ENCODE measurements around the gene MACROD2. TPM values are rescaled to one million over a fixed set of nuclear protein-coding genes. Genes with fewer than 3 reads are reported as not detected.

Gene MACROD2
- total and polyA plus RNA-seq, 2 donors (not counting 1 experiment from before 2014, with no cell fraction given): 5.3 to 6.7 TPM

- Histone ChIP-seq H3K9me3 (ENCODE audit: control extremely low read depth in 1 of 3, control insufficient read depth in 2 of 3, insufficient read depth in 1 of 3, low read length in 2 of 3) (no peaks in the 10 kb centered on the region), H3K79me2 (ENCODE audit: control insufficient read depth, insufficient read depth, low read length) (no peaks in the 10 kb centered on the region)
- 94% methylated on average over 2 of the region's 3 CpGs for WGBS (ENCODE audit: insufficient coverage)
These were observed 1511.8 kb downstream of the MACROD2 start for GRCh38 chr20:15507151-15507550.

GRCh38 chr20:15511551-15511950, 1516.2 kb downstream of the MACROD2 start:
- ATAC-seq (ENCODE audit: low read depth) (no peak), DNase-seq (no peak)
- Histone ChIP-seq H3K27me3 (replicated peaks in 1 of 4; ENCODE audit: control extremely low read depth in 1 of 4, control insufficient read depth in 3 of 4, insufficient read depth in 4 of 4, low read length in 3 of 4) (no peaks in the 10 kb centered on the region), H3K4me2 (replicated peaks; ENCODE audit: low read depth, low read length, poor library complexity, severe bottlenecking) (no peak overlapping the region), H3K4me1 (ENCODE audit: control insufficient read depth in 2 of 2, insufficient read depth in 2 of 2, low read length in 2 of 2) (no peaks in the 10 kb centered on the region), H4K20me1 (ENCODE audit: control insufficient read depth, insufficient read depth, low read length, poor library complexity, severe bottlenecking) (no peaks in the 10 kb centered on the region), H3K36me3 (replicated peaks in 1 of 2; ENCODE audit: control extremely low read depth in 1 of 2, control insufficient read depth in 1 of 2, extremely low read depth in 1 of 2, insufficient read depth in 2 of 2, low read length in 1 of 2) (no peaks in the 10 kb centered on the region), H3K27ac (ENCODE audit: low read length in 2 of 2) (no peak overlapping the region), H3K79me2 (ENCODE audit: control insufficient read depth, insufficient read depth, low read length) (no peaks in the 10 kb centered on the region), H3K9me3 (ENCODE audit: control extremely low read depth in 1 of 3, control insufficient read depth in 2 of 3, insufficient read depth in 1 of 3, low read length in 2 of 3) (no peaks in the 10 kb centered on the region), H2AFZ (ENCODE audit: insufficient read depth, low read depth, low read length, poor library complexity, severe bottlenecking) (no peak overlapping the region), H3K9ac (ENCODE audit: low read length) (no peak overlapping the region), H3K4me3 (ENCODE audit: control extremely low read depth in 1 of 5, extremely low read depth in 1 of 5, insufficient read depth in 1 of 5, low read depth in 2 of 5, low read length in 4 of 5) (no peak overlapping the region)
- peaks cover 6% of the 10 kb centered on the region for H3K4me1 Mint-ChIP-seq
- WGBS (ENCODE audit: insufficient coverage): no CpG with 5 or more reads among the region's 1 CpG
- ChIA-PET POLR2A (no interaction called here), CTCF (no interaction called here)
- no peaks in the 10 kb centered on the region for H3K9me3 Mint-ChIP-seq (ENCODE audit: insufficient read depth)
- TF ChIP-seq CTCF (IDR thresholded peaks at IDR 0.05) (no peak), EZH2 (IDR thresholded peaks at IDR 0.05; ENCODE audit: borderline replicate concordance, insufficient read depth, low read depth, low read length, poor library complexity, severe bottlenecking) (no peak)
- intact Hi-C loops (cut with micrococcal nuclease): no loop called here
- no peaks in the 10 kb centered on the region for H3K27me3 Mint-ChIP-seq
- no peak overlapping the region for H3K27ac Mint-ChIP-seq
- H3K4me3 Mint-ChIP-seq: no peak overlapping the region

More at GRCh38 chr20:15507151-15507550, 1511.8 kb downstream of the MACROD2 start:
- H3K27me3 ChIP-seq (replicated peaks in 1 of 4; ENCODE audit: control extremely low read depth in 1 of 4, control insufficient read depth in 3 of 4, insufficient read depth in 4 of 4, low read length in 3 of 4): no peaks in the 10 kb centered on the region
- H3K4me1 Mint-ChIP-seq: no peaks in the 10 kb centered on the region
- H3K4me1 ChIP-seq (ENCODE audit: control insufficient read depth in 2 of 2, insufficient read depth in 2 of 2, low read length in 2 of 2): no peaks in the 10 kb centered on the region
- CTCF ChIA-PET: no interaction called here
- DNase-seq (no peak), ATAC-seq (ENCODE audit: low read depth) (no peak)
- intact Hi-C loops (cut with micrococcal nuclease): no loop called here
- POLR2A ChIA-PET: no interaction called here
- H3K4me2 ChIP-seq (replicated peaks; ENCODE audit: low read depth, low read length, poor library complexity, severe bottlenecking): no peak overlapping the region
- no peaks in the 10 kb centered on the region for H3K27me3 Mint-ChIP-seq
- no peak for TF ChIP-seq CTCF (IDR thresholded peaks at IDR 0.05)
- TF ChIP-seq EZH2 (IDR thresholded peaks at IDR 0.05; ENCODE audit: borderline replicate concordance, insufficient read depth, low read depth, low read length, poor library complexity, severe bottlenecking): no peak
- no peaks in the 10 kb centered on the region for H3K36me3 ChIP-seq (replicated peaks in 1 of 2; ENCODE audit: control extremely low read depth in 1 of 2, control insufficient read depth in 1 of 2, extremely low read depth in 1 of 2, insufficient read depth in 2 of 2, low read length in 1 of 2)
- no peak overlapping the region for H3K27ac ChIP-seq (ENCODE audit: low read length in 2 of 2)
- no peak overlapping the region for H2AFZ ChIP-seq (ENCODE audit: insufficient read depth, low read depth, low read length, poor library complexity, severe bottlenecking)
- H3K9ac ChIP-seq (ENCODE audit: low read length): no peak overlapping the region
- no peaks in the 10 kb centered on the region for H4K20me1 ChIP-seq (ENCODE audit: control insufficient read depth, insufficient read depth, low read length, poor library complexity, severe bottlenecking)
- H3K4me3 Mint-ChIP-seq: no peak overlapping the region
- H3K4me3 ChIP-seq (ENCODE audit: control extremely low read depth in 1 of 5, extremely low read depth in 1 of 5, insufficient read depth in 1 of 5, low read depth in 2 of 5, low read length in 4 of 5): no peak overlapping the region
- no peaks in the 10 kb centered on the region for H3K9me3 Mint-ChIP-seq (ENCODE audit: insufficient read depth)
- H3K27ac Mint-ChIP-seq: no peak overlapping the region
